ENCODE measurements around the gene CASK.
A peak's percentile ranks its signal among the peaks of the same experiment; 100 is the strongest.

CASK gene

DNA sequence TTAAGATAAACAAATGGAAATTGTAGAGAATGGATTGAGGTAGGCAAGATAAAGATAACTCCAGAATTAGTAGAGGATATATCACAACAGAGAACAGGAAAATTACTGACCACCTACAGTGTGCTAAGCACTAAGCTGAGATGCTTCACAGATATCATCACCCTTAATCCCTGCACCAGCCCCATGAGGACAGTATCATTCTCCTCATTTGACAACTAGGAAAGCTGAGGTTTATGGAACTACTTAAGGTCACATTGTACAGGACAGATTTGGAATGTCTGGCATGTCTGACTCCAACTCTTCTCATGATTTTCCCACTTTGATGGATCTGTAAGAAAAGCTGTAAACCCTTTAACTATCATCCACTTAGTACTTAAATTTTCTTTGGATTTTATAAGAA is 95.5 kb downstream of the CASK start:
- no peak for DNase-seq

DNA sequence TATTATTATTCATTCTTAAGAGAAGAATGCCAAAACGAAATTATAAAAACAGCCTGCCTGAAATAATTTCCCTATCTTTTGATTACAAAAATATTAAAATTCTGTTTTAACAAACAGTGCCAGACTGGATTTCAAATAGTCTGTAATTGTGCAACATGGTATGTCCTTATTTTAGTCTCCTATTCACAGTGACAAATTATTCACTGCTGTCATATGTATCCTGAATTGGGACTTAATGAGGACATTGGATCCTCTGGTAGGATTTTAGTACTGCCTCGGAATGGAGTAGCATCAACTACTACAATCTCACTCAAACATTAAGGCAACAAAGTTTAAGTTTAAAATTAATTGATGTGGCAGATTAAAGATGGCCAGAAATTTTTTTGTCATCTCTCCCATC is 97.6 kb downstream of the CASK start:
- no peak for DNase-seq

DNA sequence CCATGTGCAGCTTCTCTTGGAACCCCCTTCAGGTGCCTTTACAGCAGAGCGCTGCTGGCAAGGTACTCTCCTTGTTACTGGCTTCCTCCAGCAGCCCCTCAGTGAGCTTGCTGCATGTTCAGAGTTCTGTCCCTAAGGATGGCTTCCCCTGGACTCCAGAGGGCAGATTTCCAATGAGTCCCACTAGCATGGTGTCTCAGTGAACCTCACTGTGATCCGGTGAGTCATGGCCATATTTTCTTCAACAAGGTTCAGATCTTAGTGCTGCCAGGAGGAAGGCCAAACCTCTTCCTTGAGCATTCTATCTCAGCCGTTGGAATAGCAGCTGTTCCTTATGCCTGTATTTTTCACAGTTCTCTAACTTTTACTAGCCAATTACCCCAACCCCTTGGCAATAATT is 98.8 kb downstream of the CASK start:
- DNase-seq = no peak

DNA sequence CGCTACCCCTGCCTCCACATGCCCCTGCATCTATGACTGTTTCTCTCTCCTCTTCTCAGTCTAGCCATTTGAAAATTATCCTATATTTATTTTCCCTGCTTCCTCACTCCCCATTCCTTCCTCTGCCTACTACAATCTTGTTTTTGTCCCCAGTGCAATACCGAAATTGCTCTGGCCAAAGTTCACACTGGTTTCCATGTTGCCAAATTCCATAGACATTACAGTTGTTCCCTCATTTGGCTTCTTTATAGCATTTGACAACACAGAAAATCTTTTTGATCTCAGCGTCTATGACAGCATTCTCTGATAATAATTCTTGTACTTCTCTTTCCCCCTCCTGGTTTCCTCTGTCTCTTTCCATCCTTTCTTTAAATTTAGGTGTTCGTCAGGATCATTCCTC is 100.0 kb downstream of the CASK start:
- no peak for DNase-seq

DNA sequence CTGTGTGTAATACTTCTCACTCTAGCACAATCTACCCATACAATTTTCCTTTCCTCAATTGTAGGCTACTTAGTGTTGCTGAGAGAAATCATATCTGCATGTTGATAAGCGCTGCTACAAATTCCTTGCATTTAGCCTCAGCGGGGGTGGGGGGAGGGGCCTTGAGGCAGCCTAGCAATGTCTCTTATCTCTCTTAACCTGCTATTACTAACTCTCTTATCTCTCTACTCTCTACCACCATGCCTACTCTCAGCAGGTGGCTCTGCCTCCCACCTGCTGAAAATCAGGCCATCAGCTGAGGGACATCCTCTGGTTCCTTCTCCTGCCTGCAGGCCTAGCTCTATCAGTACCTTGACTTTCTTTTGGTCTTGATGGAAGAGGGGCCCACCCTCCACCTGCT is 100.5 kb downstream of the CASK start:
- no peak for DNase-seq

DNA sequence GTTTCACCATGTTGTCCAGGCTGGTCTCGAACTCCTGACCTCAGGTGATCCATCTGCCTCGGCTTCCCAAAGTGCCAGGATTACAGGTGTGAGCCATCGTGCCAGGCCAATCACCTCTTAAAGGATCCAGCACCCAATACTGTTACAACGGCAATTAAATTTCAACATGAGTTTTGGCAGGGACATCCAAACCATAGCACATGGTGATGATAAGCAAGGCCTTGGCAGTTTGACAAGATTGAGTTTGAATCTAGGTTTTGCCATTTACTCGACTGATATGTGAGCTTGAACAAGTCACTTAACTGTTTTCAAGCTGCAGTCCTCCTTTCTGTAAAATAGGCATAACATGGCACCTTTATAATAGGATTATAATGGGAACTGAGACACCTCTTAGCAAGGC is 115.3 kb downstream of the CASK start:
- DNase-seq = no peak

DNA sequence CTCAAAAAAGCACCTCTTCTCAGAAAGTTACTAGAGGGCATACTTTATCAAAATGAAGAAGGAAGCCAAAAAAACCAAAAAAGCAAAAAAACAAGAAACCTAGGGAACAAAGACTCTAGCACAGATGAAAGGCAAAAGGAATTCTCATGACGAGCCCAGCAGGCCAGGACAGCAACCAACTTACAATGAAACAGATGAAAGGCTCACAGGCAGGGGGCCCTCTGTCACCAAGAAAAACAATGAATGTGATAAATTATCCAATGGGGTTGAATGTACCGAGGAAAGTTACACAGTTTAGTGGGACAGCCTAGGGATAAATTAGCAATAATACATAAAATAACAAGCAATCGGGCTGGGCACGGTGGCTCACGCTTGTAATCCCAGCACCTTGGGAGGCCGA is 120.4 kb downstream of the CASK start:
- no peak for DNase-seq

DNA sequence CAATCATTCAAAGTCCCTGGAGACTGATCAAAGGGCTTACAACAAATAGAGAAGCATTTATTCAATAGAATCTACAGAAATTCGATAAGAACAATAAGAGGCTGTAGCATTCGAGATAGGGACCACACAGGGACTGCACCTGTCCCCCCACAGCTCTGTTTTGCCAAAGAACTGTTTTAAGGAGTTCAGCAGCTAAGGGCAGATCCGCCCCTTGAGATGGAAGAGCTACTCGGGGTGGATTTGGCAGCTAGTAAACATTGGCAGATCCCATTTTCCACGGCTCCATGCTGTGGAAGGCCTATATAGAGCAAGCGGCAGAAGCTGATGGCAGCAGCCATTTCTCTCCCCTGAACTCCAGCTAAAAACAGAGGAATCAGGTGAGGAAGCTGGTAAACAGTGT is 123.7 kb downstream of the CASK start:
- DNase-seq = no peak

DNA sequence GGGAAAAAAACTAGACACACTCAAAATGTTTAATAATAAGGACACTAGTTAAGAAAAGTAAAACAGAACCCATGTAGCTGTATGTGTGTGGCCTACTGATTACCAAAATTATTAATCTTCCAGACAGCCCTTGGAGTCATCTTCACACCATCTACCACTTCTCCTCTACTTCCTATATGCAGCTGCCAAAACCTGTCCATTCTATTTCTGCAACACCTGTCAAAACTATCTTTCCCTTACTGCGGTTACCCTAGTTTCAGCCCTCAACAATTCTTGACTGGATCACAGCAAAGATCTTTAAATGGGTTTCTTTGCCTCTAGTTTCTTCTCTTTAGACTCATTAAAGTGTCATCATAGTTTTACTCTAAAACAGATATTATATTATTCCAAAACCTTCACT is 126.8 kb downstream of the CASK start:
- no peak for DNase-seq

DNA sequence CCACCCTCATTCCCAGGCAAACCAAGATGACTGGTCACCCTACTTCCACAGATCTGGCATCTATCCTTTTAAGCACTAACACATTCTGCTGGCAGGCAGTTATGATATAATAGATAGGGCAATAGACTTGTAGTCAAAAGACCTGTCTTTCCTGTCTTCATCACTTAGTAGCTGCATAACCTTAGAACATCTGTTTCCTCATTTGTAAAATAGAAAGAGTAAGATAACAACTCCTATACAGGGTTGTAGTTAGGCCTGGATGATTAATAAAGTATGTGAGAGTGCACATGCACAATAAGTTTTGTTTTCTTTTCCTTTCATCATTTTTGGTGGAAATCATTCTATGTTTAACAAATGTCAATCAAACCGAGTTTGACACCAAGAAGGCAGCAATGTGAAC is 127.3 kb downstream of the CASK start:
- no peak for DNase-seq

DNA sequence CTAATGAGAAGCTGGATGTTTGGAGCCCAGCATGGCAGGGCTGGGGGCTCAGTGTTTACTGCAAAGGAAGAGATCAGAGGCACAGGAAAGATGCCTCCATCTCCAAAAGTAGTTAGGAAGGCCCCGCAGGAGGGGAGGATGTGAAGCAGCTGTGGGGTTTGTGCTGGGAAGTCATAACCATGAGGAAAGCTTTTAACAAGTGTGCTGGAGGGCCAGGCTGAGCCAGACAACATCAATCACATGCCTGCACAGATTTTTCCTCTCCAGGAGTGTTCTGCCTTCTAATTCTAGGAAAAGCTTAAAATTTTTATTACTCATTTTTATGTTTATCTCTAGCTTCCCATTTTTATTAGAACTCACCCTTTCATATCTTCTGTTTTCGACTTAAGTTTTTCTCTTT is 134.0 kb downstream of the CASK start:
- DNase-seq = no peak

DNA sequence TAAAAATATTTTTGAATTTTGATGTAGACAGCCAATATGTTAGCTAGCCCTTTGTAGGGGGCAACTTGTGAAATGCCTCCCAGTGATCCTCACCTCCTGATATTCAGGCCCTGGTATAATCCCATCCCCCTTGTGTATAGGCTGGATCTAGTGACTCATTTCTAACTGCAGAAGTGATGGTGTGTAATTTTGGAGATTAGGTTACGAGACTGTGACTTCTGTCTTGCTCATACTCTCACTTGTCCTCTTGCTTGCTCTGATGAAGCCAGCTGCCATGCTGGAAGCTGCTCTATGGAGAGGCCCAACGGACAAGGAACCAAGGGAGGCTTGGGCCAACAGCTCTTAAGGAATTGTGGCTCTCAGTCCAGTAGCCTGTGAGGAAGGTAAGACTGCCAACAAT is 137.7 kb downstream of the CASK start:
- DNase-seq = no peak

DNA sequence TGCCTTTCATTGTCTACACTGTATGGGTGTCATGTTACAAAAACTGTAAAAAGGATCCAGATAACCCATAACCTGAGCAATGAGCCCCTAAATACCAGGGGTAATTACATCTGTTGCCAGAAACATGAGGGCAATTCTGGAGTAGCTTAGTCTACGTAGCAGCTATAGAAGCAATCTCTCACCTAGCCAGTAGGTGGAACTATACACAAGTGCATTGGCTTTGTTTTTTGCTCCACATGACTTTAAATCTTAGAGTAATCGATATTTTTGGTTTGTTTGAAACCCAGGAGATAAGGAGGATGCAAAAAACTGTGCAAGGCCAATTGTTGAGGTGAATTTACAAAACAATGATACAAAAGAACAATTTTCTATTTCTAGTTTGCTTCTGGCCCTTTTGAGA is 141.9 kb downstream of the CASK start:
- no peak for DNase-seq

DNA sequence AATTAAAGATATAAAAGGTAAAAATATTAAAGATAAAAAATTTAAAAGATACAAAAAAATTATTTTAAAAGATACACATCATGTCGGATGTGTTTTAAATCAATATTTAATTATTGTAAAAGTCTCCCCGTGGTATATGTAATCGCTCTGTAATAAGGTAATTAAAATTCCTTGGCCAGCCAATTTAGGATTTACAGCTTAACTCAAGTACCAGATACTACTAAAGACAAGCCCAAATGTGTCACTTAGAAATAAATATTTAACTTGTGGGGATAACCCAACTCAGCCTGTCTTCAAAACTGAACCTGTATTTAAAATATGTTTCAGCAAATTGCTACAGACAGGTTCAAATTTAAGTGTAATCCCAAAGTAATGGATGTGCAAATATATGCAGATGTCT is 143.4 kb downstream of the CASK start:
- DNase-seq = no peak

DNA sequence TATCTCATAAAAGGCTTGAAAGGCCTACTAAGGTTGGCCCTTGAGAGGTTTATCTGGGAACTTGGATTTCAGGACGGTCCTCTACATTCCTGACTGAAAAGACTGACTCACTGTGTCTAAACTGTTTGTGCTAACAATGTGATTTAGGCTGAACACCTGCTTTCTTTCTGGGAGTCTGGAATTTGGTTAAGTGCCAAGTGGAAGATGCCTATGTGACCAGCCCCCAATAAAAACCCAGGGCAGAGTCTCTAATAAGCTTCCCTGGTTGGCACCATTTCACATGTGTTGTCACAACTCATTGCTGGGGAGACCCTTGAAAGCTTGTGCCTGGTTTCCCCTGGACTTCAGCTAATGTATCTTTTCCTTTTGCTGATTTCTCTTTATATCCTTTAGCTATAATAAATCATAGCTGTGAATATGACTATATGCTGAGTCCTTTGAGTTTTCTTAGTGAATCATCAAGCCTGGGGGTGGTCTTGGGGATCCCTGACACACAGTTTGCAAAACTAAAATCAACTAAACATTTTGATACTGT is 144.3 kb downstream of the CASK start:
- no peak for DNase-seq

DNA sequence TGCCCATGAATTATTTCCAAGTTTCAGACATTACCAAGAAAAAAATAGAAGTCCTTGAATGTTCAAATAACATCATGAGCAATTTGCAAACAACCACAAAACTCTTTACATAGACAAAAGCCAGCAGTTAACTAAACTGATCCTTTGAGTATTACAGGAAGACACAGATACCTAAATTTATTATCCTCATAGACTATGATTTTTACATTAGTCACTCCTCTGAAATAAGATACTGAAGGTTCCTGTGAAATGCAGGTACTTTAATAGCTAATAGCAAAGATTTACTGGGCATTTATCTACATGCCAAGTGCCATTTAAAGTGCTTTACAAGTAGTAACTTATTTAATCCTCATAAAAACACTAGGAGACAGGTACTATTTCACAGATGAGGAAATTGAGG is 161.7 kb downstream of the CASK start:
- no peak for DNase-seq

DNA sequence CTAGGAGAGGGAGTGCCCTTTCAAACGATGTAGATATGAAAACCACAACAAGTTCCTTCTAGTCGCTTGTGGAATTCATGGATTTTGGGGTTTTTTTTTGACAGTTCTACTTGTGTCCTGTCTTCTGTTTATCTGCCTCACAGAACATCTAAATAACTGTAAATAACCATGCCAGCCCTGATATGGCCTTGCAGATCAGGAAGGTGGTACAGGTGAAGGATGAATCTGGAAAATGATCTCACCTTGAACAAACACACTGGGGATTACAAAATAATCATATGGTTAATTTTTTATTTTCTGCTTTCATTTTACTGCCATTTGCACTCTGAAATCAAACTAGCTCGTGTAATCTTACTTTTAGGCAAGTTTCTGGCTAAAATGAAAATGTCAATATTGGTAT is 162.2 kb downstream of the CASK start:
- DNase-seq = no peak

DNA sequence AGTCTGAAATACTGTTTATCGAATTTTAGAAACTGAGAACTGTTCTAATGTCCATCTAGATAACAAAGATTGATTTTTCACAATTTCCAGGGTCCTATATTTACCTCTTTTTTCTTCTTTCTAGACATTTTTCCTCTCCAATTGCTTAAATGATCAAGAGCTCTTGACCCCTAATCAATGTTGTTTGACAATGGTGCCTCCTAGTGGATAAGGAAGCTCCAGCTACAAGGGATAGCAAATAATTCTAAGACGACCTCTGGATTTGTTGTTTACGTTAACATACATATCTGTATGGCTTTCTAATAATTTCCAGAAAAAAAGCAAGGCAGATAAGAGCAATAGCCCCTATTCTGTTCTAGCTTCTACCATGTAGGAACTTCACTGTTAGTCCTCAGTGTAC is 163.5 kb downstream of the CASK start:
- DNase-seq = peak; percentile 38

DNA sequence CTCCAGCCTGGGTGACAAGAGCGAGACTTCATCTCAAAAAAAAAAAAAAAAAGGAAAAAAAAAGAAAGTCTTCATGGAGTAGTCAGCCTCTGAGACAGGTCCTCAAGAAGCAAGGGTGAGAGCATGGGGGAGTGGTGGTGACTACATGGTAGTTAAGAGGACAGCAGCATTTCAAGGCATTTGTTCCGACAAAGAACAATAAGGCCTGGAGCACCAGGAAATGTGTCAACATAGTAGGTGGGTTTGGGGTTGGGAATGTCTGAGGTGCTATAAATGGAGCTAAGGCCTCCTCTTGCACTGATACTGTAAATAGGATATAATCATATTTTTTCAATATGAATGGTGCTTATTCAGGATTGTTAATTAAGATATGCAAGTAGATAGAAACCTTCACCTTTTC is 165.0 kb downstream of the CASK start:
- no peak for DNase-seq

DNA sequence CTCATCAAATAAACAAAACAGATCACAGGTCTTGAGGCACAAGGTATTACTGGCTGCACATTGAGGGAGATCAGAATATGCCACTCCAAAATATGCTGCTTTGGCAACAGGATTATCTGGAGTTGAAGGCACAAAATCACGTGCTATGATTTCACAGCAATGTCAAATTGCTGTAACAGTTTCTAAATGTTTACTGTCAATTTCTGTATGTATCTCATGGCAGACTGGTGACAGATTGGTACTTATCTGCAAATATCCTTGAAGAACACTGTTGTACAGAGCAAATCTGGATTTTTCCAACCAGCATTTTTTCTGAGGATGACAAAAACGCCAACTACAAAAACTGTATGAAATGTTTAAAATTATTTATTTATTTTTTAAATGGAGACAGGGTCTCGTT is 172.6 kb downstream of the CASK start:
- DNase-seq = no peak

DNA sequence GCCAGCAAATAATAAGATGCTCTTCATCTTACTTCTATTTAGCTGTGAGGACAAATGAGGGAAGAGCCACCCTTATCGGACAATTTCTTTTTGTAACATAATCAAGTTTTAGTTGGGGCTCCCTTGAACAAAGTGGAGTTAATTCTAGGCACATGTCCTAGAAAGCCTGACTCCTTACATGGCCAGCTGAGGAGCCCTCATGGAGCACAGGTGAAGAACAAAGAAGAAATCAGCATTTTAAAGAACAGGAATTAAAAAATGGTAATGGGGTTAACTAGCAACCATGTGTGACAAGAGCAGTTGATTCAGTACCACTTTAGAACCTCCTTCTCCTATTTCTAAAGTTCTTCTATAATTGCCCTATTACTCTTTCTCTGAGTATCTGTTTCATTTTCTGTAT is 183.5 kb downstream of the CASK start:
- no peak for DNase-seq

DNA sequence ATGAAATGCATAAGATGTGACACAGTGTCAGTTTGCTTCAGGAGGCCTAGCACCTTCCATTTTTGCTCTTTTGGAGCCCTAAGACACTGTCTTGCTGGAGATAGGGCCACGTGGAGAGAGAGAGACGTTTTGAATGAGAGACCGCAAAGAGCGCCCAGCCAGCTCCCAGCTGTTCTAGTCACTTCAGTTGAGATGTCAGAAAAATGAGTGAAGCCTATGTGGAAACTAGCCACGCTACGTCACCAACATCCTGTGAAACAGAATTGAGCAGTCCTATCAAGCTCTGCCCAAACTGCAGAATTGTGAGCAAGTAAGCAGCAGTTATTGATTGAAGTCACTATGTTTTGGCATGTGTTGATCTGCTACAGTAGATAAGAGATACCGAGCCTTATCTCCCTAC is 186.3 kb downstream of the CASK start:
- DNase-seq = no peak

DNA sequence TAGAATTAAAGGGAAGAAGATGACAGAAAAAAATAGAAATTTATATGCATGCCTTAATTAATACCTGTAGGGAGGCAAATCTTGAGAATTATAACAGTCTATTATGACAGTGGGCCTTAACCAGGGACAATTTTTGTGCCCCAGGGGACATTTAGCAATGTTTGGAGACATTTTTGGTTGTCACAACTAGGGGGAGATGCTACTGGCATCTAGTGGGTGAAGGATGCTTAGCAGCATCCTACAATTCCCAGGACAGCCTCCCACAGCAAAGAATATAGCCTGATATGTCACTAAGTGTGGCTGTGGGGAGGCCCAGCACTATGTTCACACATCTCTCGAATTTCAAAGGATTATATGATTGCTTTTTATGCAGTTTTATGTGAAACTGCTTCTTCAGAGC is 188.8 kb downstream of the CASK start:
- peak; percentile 17 for DNase-seq

DNA sequence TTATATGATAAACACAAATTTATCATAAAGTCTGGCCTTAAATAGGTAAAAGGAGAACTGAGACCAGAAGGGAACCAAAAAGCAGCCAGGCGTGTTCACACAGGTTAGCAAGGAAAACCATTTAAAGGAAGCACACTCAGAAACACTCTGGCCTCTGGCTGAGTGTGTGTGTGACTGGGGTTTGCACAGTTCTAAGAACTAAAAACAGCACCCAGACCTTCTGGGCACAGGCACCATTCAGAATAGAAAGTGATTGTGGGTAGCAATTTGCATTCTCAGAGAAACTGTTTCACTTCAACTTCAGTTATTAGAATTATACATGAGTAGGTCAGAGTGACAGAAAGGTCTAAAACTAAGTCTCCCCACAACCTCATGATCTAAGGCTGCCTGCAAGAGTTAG is 189.4 kb downstream of the CASK start:
- no peak for DNase-seq

DNA sequence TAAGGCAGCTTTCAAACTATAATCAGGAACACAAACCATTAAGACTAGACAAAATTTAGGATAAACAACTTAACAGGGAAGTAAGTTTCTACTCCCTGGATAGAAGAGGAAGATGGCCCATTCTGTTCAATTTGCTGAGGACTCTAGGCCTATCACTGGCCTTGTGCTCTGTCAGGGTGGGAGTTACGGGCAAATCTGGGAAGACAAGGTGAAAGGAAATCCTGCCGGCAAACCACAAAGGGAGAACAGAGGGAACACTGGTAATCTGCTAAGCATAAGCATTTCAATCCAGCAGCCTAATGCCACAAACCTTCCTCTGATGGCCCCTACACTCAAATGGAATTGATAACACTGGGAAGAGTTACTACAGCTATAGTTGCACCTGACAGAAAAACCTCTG is 191.1 kb downstream of the CASK start:
- DNase-seq = no peak

DNA sequence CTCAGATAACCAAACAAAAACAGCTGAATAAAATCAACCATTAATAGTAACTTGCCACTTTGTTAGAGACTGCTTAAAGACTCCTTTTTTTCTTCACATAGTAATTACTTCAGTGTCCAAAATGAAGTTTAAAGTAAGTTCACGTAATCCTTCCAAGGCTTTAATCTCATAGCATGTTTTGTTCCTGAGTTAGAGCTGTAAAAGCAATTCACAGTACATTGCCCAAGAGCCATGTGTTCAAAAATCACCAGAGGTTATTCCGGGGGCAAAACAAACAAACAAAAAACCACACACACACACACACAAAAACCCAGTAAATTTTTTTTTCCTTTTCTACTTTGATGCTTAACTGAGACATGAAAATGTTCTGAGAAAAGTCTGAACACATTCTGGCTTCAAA is 193.3 kb downstream of the CASK start:
- no peak for DNase-seq

All from midbrain (tissue), 1 donor.